ENCODE data around the gene IGF1R.
A peak's percentile ranks its signal among the peaks of the same experiment; 100 is the strongest.

Gene IGF1R

DNA sequence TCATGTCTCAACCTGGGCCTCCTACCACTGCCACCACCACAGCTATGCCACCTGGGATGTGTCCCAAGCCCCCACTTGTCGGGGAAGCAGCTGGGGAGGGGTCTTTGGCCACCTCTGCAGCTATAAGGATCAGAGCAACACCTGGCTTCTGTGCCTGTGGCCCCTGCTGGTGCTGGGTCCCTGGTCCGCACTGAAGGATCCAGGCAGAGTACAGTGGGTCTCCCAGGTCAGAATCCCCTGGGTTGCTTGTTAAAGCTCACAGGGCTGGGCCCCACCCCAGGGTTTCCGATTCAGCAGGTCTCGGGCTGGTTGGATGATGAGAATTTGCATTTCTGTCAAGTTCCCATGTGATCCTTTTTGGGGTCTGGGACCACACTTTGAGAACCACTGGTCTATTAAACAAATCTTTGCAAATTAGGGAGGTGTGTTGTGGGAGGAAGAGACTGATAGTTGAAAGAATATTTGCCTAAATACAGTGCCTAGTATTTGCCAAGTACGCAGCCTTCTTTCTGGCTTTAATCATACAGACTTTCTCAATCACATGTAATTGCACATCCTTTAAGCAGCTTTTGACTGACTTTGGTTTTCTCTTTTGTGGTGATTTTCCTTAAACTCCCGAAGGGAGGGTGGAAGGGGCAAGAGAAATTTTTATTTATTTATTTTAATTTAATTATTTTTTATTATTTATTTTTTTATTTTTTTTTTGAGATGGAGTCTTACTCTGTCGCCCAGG is 127.3 kb downstream of the IGF1R start:
- DNase-seq (ENCODE audit: low spot score), result no peak

DNA sequence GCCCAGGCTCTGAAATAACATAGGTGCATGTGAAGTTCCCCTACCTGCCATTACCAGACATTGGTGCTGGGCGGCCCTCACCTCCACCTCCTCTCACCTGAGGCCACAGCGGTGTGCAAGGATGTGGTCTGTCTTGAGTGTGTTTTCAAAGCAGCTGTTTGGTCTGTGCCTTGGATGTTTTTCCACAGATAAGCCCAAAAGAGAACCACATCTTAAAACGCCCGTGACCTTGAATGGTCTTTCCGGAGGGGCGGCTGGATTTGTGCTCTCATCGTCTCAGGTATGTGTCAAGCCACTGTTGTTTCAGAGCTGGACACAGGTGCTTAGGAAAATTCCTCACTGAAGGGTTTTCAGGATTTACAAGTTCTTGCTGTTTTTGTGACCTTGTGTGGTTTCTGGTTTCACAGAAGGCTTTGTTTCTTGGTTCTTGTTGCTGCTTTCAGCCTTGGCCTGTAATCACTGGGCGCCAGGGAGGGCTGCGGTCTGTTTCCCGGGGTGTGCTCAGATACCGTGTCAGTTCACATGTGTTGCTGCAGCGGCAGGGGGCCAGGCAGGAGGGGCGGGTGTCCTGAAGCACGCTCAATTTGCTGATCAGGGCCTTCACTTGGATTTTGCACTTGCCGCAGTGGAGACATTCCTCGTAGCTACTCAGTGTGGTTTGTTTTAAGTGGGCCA is 128.4 kb downstream of the IGF1R start:
- DNase-seq (ENCODE audit: low spot score), result no peak

DNA sequence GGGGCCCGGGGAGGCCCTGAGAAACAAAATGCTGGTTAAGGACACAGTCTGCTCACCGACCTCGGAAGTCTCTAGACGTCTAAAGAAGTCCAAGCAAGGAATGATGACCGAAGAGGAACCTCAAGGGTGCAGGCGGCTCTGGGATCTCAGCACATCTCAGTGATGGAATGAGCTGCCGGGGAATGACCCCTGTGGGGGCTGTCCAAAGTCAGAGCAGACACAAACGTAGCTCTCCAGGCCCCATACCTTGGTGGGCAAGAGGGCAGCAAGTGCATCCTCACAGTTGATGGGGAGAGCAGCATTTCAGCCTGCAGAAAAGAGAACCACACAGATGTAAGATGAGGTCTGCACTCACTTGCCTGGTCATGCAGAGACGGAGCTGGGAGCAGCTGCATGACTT is 129.1 kb downstream of the IGF1R start:
- DNase-seq (ENCODE audit: low spot score), result no peak

DNA sequence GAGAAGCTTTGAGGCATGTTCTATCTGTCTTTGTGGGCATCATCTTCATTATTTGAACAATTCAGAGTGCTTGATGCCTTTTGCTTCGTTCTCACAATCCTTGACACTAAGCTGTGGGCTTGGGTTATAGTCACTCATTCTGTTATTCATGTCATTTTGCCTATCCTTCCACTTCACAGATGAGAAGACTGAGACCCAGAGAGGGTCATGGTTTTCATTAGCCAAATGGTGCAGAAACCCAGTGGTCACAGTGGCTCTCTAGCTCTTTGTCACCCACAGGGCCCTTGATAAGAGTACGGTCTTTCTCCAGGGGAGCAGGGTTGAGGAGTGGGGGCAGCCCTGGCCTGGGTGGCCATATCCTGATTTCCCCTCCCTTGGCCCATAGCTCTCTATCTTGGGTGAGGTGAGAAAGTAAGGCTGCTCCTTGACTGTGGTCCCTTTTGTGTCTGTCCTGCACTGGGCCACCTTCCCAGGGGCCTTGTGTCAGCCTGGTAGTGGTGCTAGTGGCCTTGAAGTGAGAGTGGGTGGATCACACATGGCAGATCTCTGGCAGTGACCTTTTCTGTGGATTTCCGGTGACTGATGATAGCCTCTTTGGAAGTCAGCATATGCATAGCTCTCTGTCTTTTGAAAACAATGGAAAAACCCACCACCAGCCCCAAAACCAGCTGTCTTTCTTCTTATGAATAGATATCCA is 130.1 kb downstream of the IGF1R start:
- DNase-seq (ENCODE audit: low spot score), result no peak

DNA sequence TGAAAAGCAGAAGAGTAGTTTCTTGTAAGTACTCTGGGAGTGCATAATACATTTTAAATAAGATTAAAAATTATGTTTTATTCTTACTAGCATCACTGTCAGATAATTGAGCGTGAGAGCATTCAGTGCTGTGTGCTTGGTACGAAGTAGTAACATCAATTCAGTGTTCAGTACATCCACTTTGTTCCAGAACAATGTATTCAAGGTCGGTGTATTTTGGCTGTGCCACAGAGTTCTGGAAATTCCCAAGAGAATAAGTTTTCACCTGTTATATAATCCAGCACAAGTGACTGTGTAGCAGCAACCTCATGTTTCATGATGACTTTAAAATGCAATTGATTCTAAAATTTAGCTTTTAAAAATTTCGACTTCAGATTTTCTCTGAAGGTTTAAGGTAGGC is 130.6 kb downstream of the IGF1R start:
- DNase-seq (ENCODE audit: low spot score), result no peak

DNA sequence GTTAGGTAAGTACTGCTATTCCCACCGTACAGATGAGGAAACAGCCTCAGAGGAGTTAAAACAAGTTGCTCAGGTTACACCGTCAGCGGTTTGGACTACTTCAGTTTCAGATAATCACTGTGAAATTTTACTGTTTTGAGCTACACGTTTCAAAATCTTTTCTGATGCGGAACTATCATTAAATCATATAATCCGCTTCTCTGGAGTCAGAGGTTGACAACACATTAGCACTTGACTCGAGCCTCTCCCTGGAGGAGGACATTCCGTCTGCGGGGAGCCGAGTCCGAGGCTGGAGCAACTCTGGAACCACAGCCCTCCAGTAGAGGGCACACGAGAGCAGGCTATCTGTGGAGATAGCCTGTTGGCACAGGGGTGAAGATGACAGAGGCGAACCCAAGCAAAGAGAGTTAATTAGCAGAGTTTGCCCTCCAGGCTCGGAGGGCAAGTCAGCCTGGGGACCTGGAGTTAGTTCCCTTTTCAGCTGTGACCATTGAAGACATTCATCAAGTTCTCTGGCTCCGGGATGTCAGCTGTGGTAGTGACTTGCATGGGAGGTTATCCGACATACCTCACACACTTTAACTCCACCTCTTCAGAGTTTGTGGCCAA is 131.2 kb downstream of the IGF1R start:
- DNase-seq (ENCODE audit: low spot score), result peak; percentile 66

DNA sequence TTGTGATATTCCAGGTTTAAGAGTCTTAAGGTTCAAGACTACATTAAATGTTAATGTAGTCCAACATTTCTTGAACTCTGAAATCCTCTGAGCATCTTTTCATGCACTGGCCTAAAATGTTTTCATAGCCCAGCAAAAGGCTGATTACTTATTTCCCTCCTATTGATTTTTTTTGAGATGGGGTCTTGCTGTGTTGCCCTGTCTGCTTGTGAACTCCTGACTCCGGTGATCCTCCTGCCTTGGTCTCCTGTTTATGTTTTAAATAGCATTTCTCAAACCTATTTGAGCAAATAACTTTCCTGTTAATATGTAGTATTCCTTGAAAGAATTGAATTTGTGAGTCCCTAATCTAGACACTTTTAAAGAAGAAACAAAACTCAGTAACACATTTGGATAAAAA is 133.5 kb downstream of the IGF1R start:
- DNase-seq (ENCODE audit: low spot score), result no peak

DNA sequence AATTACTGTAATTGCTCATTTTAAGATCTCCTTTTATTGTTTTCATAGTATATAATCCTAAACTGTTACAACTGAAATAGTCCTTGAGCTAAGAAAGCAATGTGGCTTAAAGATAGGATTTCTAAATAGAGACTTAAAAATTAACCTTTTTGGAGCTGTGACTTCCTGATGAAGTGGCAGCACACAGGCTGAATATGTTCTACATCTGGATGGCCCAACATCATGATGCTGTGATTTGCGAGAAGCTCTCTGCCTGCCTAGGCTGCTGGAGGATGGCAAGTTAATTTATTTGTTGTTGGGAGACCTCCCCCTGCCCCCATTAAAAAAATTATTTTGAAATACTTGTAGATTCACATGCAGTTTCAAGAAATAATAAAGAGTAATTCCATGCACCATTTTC is 134.5 kb downstream of the IGF1R start:
- no peak for DNase-seq (ENCODE audit: low spot score)

DNA sequence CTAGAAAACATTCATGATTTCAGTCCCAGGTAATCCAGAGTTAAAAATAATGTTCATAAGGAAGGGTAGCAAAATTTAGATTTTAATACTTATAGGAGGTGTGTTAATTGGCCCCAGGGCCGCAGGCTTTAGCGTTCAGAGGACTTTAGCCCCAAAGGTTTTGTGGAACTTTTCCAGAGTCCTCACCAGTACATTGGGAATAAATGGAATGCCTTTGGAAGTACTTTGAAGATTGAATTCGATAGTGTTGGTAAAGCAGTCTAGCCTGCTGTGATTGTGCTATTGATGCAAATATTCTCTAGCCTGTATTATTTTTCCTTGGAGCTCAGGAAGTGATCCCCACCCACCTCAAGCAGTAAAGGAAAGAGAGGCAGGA is 137.1 kb downstream of the IGF1R start:
- no peak for DNase-seq (ENCODE audit: low spot score)

DNA sequence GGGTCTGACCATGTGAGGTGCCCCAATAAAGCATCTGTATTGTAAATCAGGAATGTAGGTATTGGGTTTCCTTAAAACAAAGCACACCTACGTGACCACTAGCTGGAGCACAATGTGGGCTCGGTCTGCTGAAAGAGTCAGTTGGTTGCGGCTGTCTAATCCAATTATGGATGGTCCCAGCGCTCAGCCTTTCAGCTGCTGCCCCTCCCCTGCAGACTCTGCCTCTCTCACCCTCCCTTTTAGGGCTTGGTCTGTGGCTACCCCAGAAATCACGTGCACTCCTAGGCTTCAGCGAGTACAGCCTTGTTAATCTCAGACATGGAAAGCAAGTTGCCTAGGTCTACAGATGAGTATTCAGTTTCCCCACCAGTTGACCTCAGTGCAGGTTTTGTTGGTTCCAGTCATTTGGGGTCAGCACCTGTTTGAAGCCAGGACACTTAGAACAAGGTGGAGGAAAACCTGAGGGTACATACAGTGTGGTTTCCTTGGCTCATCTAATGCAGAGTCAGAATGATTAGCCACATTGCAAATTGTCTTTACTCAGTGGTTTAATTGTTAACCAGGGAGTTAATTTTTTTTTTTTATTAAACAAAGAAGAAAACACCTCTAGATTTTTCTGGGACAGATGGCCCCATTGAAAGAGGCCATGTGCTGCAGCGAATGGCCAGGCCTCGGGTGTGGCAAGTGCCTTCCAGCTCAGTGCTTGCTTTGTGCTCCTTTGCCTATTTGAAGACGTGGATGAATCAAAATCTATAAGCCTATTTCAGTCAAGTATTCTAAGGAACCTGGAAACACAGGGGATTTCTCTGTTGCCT is 137.7 kb downstream of the IGF1R start:
- DNase-seq (ENCODE audit: low spot score), result no peak

DNA sequence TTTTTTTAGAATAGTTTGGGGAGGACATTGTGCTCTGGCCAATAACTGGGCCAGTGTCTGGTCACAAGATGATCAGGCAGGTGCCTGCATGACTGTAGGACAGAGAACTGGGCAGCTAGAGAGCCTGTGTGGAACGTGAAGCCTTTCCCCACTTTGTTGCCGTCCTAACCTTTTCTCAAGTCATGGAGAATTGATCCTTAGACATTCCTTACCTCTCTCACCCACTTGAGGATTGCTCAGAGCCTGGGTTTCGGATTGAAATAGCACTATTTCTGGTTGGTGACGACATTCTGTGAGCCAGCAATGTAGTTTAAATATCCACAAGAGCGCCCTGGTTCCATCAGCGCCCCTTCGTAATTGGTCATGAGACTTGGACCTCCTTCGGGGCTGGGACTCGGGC is 138.4 kb downstream of the IGF1R start:
- no peak for DNase-seq (ENCODE audit: low spot score)

DNA sequence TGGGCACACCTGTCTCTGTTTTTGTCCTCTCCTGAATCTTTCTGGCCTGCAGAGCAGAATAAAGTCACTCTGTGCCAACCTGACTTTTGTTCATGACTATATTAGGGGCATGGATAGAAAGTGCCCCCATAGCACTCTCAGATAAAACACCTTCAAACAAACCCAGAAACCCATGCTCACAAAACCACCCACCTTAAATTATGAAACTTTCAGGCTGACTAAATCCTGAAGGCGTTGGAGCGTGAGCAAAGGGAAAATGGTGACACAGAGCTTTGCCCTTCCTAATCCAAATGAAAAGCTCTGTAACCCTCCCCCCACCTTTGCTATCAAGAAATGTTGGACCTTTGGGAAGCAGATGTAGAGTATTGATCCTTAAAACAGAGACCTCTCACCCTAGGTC is 138.9 kb downstream of the IGF1R start:
- DNase-seq (ENCODE audit: low spot score), result no peak

DNA sequence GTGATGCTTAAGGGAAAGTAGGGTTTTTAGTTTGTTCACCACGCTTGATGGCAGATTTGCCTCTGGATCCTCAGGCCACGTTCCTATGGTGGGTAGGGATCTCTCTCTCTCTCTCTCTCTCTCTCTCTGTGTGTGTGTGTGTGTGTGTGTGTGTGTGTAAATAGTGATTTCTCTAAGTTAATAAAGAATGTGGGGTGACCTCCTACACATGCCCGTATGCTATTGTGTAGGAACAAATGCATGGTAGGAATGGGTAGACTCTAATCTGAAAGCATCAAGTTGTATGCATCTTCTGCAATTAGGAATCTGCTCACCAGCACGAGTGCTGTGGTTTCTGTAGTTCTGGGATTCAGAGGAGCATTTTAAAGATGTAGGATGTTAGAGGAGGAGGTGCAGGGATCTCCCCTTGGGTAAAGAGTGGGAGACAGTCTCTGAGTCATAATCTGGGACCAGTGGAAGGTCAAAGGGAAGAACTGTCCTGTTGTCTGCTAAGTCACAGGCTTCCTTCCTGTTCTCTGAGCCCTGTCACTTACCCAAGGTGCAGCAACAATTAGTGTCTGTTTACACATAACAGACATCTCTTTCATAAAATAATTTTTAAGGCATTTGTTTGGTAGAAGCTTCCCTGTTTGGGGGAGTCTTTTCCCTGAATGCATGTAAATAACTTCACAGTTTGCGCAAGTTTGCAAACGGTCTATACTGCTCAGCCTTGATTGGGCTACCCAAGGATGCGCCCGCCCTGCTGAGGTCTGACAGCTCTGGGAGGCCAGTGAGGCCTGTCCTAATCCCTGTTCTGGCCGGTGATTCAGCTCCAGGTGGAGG is 139.8 kb downstream of the IGF1R start:
- no peak for DNase-seq (ENCODE audit: low spot score)

DNA sequence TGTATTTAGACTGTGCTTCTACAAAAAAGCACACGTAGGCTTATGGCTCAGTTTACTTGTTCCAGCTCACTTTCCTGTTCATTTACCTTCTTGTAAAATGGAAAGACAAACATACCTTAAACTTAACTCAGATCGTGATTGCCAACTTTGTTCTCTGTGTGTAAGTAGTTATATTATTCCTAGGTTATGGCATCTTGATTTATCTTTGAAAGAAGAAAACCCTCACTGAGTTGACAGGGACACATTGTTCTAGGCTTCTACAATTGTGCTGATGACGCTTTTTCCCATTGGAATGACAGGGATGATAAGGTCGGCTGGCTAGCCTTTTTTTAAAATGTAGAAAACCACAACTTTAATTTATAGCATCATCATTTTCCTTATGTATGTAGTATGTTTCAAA is 140.7 kb downstream of the IGF1R start:
- DNase-seq (ENCODE audit: low spot score), result no peak

DNA sequence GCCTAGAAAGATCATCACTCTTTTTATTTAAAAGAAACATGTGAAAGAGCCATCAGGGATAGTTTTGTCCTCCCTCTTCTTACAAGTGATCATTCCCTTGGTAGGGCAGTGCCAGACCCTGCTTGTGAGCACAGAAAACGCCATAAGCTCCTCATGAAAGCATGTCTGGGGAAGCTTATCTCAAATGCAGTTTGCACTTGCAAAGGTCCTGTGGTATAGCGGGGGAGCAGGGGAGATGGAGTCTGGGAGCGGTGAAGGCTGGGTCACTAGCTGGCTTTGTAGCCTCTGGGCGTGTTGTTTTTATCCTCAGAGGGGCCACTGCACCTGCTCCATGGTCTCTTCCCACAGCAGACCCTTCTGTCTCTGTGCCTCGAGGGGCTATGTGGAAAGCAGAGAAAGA is 141.9 kb downstream of the IGF1R start:
- DNase-seq (ENCODE audit: low spot score), result no peak

DNA sequence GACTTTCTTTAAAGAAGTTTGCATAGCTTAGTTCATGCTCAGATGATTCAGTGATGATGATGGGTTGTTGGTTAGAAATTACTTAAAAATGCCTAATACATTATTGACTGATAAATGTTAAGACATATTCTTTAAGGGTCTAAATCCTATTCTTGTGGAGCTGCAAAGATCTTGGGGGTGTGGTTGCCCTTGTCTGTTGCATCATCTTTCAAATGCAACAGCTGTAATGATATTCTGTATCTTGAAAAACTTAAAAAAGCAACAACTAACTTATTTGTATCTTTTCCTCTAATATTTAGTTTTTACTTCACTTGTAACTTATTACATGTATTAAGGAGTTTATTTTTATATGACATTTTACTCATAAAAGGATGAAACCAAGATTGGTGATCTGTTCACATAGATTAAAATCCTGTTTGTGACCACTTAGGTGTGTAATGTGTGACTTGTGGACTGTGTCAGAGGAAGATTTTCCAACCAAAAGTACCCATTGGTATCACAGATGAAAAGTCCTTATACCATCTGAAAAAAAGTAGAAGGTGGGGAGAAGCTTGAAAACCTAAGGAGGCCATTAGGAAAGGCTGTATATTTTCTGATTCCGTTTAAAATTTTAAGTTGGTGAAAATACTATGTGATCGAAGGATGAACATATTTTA is 142.8 kb downstream of the IGF1R start:
- no peak for DNase-seq (ENCODE audit: low spot score)

DNA sequence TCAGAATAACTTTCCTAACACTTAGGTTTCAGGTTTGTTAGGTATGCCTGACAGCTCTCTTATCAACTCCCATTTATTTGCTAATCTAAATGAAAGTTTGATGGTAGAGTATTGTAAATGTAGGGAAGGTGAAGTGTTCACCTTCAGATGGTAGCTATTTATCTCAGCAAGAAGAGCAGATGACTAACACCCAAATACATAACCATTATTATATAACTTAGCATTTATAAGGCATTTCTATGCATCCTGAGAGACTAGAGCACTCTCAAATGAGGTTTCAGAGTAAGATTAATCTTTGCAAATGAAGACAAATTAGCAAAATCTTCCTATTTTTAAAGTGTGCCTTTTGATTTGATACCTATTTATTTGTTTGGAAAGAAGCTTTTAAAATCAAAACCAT is 143.8 kb downstream of the IGF1R start:
- DNase-seq (ENCODE audit: low spot score), result no peak

DNA sequence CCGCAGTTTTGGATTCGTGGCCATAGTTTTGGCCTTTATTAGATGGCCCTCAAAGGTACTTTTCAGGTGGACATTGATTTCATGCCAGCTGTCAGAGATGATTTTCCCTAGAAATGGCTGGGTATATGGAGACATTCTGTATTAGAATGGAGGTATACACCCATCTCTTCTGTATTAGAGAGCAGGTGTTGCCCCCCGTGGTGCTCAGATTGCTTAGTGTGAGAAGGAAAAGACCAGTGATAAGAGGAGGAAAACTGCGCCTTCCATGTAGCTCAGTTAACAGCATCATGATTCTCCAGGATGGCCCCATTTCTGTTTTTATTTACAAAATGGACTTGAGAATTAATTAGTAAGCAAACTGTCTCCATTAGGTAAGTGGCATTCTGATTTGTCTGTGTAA is 145.9 kb downstream of the IGF1R start:
- DNase-seq (ENCODE audit: low spot score), result no peak

DNA sequence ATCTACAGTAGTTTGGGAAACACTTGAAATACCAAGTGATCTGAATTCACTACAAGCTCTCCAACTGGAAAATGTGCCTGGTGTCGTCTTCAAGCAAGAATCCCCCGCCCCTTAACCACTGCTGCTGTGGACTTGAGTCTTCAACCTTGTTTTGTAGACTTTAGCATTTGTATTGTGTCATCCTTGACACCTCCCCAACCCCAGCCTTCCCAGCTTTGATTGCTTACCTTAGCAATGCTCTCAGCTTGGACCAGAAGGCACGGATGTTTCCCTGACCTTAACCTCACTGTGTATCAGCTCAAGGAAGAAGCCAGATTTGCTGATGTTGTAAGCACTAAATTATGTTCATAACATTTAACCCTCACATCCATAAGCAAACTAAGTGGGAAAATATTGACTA is 146.4 kb downstream of the IGF1R start:
- DNase-seq (ENCODE audit: low spot score), result no peak

DNA sequence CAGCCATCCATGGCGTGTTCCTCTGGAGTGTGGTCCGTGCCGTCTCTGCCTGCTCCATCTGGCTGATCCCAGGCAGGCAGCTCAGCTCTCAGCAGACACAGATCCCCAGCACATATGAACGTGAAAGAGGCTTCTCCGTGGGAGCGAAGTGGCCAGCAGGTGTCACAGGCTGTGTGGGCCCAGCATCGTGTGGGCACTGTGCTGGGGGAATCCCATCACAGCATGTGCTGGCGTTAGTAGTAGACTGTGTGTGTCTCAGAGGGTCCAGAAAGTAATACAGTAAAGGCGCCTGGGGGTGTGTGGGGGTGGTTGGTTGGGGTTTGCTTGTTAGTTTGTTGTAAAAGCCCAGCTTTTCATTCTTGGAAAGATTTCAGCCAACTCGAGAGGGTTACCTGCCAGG is 147.6 kb downstream of the IGF1R start:
- DNase-seq (ENCODE audit: low spot score), result no peak

Measured in CD4-positive, alpha-beta T cell treated with Interleukin-15 for 4 hours (primary cell).